KOPT-K1 (cell line): ENCODE measurements around the gene SIX3.

Experiments
- H3K27ac ChIP-seq: fragments of 200-600 bp; sonication (generic); 2 replicates; pipeline ENCODE4 v1.5.1; 2016; ENCODE audit warnings: antibody characterized with exemption, mild to moderate bottlenecking, low read depth, low read length; ENCODE audit not compliant: poor library complexity, severe bottlenecking
- H3K36me3 ChIP-seq: fragments of 200-600 bp; sonication (generic); 2 replicates; pipeline ENCODE4 v1.5.1; 2017; ENCODE audit warnings: antibody characterized with exemption, mild to moderate bottlenecking, low read length, moderate library complexity; ENCODE audit not compliant: insufficient read depth
- H3K9me3 ChIP-seq: fragments of 200-600 bp; sonication (generic); 2 replicates; pipeline ENCODE4 v1.5.1; 2017; ENCODE audit warnings: antibody characterized with exemption, low read length, mild to moderate bottlenecking; ENCODE audit not compliant: insufficient read depth, poor library complexity, severe bottlenecking

Gene SIX3

GRCh38 chr2:44955593-44956392, 14.3 kb downstream of the SIX3 start:
- no peak overlapping the region for H3K27ac ChIP-seq
- H3K36me3 ChIP-seq = no peaks in the 10 kb centered on the region
- no peaks in the 10 kb centered on the region for H3K9me3 ChIP-seq

DNA sequence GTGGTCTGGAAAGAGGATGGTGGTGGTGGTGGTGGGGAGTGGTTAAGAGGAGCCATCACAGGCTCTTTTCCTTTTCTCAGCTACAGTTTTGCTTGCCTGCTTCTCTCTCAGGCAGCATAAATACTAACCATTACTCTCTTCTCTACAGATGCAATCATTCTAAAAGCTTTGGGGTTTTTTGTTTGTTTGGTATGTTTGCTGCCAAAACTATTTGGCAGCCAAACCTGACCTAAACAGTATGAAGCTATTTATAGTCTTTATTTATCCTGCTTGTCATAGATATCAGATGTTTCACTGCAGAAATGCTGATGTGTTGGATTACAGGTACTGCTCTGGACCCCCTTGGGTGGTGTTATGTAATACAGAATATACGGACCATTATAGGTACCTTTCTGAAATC, 15.3 kb downstream of the SIX3 start:
- H3K36me3 ChIP-seq = no peaks in the 10 kb centered on the region
- H3K9me3 ChIP-seq = no peaks in the 10 kb centered on the region
- H3K27ac ChIP-seq = no peak overlapping the region

GRCh38 chr2:44957656-44958327, 16.3 kb downstream of the SIX3 start:
- Histone ChIP-seq H3K27ac (no peak overlapping the region), H3K9me3 (no peaks in the 10 kb centered on the region), H3K36me3 (no peaks in the 10 kb centered on the region)

DNA sequence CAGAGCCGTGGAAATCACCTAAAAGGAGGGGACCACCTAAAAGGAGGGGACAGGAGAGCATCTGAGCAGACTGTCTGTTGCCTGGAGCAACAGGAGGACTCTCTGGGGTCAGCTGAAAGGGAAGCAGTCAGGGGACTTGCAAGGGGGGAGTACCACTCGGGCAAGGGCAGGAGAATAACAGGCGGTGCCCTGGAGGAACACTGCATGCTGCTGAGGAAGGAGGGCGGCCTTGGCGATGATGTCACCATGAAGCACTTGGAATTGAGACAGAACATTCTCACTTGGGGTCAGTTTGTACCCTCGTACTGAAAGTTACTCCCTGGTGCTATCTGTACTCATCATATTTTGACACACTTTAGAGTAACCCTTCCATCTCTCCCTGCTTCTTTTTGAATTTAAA, 18.4 kb downstream of the SIX3 start:
- H3K36me3 ChIP-seq = no peaks in the 10 kb centered on the region
- H3K9me3 ChIP-seq = no peaks in the 10 kb centered on the region
- no peak overlapping the region for H3K27ac ChIP-seq

- Histone ChIP-seq H3K27ac (no peak overlapping the region), H3K36me3 (no peaks in the 10 kb centered on the region)
Observed at GRCh38 chr2:44960871-44961270, 19.4 kb downstream of the SIX3 start.

GRCh38 chr2:44962176-44962695, 20.7 kb downstream of the SIX3 start:
- H3K9me3 ChIP-seq = no peaks in the 10 kb centered on the region
- H3K36me3 ChIP-seq = no peaks in the 10 kb centered on the region
- no peak overlapping the region for H3K27ac ChIP-seq

More at GRCh38 chr2:44960871-44961270, 19.4 kb downstream of the SIX3 start:
- no peaks in the 10 kb centered on the region for H3K9me3 ChIP-seq

GRCh38 chr2:44964752-44965236, 23.3 kb downstream of the SIX3 start:
- Histone ChIP-seq H3K36me3 (no peaks in the 10 kb centered on the region), H3K9me3 (no peaks in the 10 kb centered on the region), H3K27ac (no peak overlapping the region)

DNA sequence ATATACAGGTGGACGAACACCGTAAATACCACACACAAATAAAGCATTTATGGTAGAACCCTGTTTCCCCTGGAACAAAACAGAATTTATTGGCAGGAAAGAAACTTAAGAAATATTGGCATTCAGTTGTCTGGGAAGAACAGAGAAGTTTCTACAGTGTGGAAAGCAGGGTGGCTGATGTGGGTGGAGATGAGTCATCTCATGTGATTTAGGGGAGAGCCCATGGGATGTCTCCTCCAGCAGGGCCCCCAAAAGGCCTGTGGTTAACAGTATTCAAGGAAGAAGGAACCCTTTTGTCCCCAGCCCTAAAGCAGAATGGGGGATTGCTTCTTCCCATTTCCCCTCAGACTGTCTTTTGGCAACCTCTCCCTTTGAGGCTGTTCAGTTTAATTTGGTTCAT, 24.2 kb downstream of the SIX3 start:
- no peak overlapping the region for H3K27ac ChIP-seq

GRCh38 chr2:44967056-44967455, 25.6 kb downstream of the SIX3 start:
- no peaks in the 10 kb centered on the region for H3K9me3 ChIP-seq
- no peak overlapping the region for H3K27ac ChIP-seq
- H3K36me3 ChIP-seq = no peaks in the 10 kb centered on the region

More for the DNA sequence above, 24.2 kb downstream of the SIX3 start:
- H3K9me3 ChIP-seq = no peaks in the 10 kb centered on the region
- no peaks in the 10 kb centered on the region for H3K36me3 ChIP-seq

GRCh38 chr2:44967727-44968432, 26.4 kb downstream of the SIX3 start:
- Histone ChIP-seq H3K27ac (no peak overlapping the region), H3K9me3 (no peaks in the 10 kb centered on the region), H3K36me3 (no peaks in the 10 kb centered on the region)

DNA sequence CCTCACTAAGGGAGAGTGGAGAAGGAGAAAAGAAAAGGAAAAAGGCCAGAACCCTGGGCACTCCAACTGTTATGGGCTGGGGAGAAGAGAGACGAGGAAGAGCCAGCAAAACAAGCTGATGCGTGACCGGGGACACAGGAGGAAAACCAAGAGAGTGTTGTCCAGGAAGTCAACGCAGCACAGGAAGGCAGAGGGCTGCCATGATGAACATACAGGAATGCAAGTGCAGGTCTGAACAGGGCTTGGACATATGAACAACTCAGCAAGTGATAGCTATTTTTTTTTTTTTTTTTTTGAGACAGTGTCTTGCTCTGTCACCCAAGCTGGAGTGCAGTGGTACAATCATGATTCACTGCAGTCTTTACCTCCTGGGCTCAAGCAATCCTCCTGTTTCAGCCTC, 28.4 kb downstream of the SIX3 start:
- Histone ChIP-seq H3K9me3 (no peaks in the 10 kb centered on the region), H3K36me3 (no peaks in the 10 kb centered on the region), H3K27ac (no peak overlapping the region)

- Histone ChIP-seq H3K36me3 (no peaks in the 10 kb centered on the region), H3K9me3 (no peaks in the 10 kb centered on the region), H3K27ac (no peak overlapping the region)
Observed at GRCh38 chr2:44970846-44971450, 29.4 kb downstream of the SIX3 start.

DNA sequence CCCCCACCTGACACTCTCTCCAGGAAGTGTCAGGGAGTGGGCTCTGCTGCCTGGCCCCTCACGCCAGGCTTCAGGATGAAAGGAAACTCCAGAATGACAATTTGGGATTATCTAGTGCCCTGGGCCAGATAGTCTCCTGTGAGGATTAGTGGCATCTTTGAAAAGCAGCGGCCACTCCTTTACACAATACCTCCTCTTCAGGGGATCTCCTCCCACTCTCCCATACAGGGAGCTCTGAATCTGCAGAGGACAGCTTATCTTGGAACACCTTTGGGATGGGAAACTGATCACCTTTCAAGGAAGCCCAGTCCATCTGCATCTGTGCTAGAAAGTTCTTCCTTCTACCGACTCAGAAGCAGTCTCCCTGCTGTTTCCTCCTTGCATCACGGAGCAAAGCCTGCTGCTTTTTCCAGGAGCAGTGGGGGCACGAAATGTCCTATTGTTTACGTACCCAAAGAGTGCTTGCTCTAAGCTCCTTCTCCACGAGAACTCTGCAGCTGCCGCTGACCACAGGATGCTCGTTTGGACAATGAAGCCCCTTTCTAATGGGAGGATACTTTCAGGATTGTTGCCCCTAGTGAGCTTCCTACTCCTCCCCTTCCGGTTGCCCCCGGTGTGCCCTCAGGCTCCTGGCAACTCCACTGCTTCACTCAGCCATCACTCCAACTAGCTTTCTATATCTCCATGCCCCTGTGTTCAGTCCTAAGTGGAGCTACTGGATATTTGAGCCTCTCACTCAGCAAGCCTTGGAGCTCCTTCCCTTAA, 31.5 kb downstream of the SIX3 start:
- H3K9me3 ChIP-seq = no peaks in the 10 kb centered on the region

DNA sequence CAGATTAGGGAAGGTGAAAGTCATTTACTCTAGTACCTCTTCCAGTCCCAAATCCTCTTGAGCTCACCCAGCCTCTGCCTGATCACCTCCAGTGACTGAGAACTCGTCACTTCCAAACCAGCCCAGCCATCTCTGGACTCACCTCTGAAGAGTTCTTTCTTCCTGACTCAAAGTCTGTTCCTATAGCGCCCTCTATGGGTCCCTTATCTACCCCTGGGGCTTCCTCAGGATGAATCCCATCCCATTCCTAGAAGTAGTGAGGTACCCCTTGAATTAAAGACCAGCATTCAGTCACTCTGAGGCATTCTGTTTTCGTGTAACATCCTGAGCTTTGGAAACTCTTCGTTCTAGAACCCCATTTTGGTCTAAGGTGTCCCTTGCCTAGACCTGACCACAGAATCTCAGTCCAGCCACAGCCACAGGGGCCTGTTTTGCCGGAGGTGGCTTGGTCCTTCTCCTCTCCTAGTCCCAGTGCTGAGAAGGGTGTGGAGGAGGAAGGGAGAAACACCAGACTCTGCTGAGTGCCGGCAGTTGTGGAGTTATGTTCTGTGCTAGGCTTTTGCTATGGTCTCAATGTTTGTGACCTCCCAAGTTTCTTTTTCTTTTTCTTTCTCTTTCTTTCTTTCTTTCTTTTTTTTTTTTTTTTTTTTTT, 32.7 kb downstream of the SIX3 start:
- no peaks in the 10 kb centered on the region for H3K9me3 ChIP-seq
- no peaks in the 10 kb centered on the region for H3K36me3 ChIP-seq
- no peak overlapping the region for H3K27ac ChIP-seq

More for the DNA sequence above, 31.5 kb downstream of the SIX3 start:
- no peak overlapping the region for H3K27ac ChIP-seq
- no peaks in the 10 kb centered on the region for H3K36me3 ChIP-seq
